NCI-H2107 treated with DMSO at 0.1 percent for 48 hours (cell line): ENCODE data around the gene GFAP.

ENCODE experiments used
- DNase-seq: peaks from one replicate; lab custom pipeline; 2025; ENCODE audit not compliant: unreplicated experiment; lab: John Stamatoyannopoulos, UW

GFAP gene

DNA sequence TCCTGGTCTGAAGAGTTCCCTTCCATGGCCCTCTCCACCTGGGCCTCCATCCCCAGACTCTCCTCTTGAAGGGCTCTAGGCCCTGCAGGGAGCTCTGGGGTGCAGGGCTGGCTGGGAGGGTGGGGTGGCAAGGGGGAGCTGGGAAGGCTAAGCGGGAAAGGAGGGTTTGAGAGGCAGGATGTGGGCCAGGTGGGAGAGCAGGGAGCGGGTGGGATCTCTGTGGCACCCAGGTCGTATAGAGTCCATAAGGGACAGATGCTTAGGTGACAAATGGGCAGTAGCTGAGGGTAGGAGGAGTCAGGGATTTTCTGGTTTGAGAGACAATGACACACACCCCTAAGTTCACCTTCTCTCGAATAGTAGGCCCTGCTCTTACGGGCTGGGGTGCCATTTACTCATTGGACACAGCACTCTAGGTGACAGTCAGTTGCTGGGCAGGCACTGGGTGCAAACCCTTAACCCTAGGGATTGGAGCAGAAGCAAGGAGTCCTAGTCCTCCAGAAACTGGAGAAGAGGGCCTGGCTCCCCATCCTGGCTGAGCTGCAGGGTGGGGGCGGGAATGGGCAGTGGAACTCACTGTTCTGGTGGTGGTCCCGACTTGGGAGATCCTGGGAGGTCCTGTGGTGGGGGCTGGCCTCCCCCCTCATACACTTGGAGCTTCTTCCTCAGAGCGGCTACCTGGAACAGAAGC, 16.9 kb upstream of the GFAP start:
- DNase-seq: no peak

DNA sequence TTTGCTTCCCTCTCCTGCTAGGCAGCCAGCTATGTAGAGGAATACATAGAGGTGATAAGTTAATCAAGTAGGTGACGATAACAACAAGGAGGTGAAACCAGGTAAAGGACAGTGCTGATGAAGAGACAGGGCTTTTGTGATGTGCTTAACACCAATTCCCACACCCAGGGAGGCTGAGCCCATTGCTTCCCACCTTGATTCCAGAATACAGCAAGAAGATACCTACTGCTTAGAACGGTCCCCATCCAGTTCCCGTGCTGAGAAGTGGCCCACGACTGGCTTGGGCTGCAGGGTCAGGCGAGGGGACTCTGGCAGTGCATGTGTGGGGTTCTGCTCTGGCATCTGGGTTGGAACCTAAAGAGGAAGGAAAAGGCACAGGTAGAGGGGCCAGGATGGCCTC, 16.1 kb upstream of the GFAP start:
- no peak for DNase-seq

DNA sequence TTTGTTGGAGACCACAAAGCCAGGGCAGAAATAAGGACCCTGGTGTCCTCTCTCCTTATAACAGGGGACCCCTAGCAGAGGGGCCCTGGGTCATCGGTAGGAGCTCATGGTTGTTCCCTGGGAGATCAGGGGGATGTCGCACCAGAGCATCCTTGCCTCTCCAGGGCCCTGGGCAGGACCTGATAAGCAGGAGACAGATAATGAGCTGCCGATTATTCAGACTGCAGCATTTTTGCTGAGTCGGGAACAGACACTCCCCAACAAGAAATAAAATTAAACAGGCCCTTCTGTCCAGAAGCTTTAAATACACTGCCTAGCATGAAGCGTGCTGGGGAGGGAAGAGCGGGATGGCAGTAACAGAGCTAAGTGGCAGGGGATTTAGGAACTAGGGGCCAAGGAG, 15.4 kb upstream of the GFAP start:
- DNase-seq: no peak

DNA sequence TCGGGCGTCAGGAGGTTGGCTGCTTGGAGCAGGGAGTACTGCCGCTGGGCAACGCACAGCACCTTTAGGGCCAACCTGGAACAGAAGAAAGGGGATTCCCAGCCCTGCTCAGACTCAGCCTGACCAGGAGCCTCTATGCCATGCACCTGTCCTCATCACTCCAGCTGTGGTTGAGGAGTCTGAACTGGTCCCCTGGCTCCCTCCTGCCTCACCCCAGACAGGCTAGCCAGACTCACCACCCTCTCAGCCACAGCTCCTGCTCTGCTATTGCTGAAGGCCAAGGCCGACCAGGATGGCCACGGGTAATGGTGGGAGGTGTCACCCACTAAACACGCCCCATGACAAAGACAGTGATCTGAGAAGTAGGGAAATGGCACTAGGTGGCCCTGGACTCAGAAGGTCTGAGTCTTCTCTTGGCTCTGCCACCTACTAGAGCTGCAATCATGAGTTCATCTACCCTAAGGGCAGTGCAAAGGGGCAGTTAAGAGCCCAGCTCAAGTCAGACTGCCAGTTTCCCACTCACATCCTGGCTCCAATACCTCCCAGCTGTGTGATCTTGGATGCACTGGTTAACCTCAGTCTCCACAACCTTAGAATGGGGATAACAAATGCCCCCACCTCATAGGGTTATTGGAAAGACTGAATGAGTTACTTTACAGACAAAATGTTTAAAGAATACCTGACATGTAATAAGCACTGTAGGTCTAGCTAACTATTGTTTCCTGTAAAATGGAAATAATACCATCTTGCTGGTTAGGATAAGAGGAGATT, 13.8 kb upstream of the GFAP start:
- DNase-seq: no peak

DNA sequence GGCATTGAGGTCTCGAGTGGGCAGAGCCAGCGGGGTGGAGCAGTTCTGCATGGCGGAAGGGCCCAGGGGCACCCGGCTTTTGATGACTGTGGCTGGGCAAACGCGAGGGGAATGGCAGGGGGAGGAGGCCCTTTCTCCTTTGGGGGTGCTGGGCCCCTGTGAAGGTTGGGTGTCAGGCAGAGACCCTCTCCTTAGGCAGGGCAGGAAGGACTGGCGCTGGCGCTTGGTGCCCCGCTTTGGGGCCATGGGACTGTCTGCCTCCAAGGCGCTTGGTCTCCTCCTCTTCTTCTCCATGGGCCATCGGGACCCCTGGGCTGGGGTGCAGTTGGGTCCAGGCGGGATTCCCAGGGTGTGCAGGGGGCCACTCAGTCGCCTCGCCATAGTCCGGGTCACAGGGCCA, 12.8 kb upstream of the GFAP start:
- DNase-seq: no peak

DNA sequence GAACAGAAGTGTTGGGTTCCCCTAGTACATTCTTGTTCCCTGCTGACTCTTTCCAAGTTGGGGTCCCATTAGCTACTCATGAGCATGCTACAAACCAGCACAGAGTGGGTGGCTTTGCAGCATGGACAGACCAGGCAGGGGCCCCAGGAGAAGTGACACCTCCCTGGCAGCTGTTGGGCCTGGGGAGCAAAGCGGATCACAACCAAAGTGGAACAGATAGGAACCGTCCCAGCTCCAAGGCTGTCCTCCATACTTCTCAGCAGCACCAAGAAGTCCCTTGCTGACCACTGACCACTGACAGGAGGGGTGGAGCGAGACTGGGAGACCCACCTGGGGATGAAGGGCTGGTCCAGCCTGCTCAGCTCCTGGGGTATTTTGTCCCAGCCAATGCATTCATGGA, 12.4 kb upstream of the GFAP start:
- no peak for DNase-seq

DNA sequence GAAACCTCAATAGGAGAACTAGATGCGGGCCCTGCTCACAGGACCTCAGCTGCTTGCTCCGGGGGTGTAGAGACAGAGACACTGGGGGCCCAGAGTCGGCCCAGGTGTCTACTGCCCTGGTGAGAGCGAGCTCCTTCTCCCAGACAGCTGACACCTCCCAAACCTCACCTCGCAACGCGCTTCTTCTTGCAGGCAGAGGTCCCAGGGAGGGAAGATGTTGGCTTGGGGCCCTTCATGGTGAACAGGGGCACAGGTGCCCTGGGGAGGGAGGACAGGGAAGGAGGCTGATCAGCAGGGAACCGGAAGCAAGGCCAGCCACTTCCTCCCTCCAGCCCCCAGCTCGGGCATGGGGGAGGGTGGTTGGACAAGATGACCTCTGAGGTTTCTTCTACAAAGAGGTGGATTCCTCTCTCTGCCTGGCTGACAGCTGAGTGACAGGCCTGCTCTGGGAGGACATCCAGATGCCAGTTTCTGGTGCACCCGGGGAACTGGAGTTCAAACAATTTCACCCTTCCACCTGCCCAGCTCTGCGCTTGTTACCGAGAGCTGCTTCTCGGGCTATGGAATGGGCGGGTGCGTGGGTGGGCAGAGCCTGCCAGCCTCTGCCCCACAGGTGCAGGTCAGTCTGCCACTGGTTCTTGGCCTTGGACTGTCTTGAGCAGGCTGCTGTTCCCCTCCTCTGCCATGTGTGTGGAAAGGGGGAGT, 11.7 kb upstream of the GFAP start:
- no peak for DNase-seq

DNA sequence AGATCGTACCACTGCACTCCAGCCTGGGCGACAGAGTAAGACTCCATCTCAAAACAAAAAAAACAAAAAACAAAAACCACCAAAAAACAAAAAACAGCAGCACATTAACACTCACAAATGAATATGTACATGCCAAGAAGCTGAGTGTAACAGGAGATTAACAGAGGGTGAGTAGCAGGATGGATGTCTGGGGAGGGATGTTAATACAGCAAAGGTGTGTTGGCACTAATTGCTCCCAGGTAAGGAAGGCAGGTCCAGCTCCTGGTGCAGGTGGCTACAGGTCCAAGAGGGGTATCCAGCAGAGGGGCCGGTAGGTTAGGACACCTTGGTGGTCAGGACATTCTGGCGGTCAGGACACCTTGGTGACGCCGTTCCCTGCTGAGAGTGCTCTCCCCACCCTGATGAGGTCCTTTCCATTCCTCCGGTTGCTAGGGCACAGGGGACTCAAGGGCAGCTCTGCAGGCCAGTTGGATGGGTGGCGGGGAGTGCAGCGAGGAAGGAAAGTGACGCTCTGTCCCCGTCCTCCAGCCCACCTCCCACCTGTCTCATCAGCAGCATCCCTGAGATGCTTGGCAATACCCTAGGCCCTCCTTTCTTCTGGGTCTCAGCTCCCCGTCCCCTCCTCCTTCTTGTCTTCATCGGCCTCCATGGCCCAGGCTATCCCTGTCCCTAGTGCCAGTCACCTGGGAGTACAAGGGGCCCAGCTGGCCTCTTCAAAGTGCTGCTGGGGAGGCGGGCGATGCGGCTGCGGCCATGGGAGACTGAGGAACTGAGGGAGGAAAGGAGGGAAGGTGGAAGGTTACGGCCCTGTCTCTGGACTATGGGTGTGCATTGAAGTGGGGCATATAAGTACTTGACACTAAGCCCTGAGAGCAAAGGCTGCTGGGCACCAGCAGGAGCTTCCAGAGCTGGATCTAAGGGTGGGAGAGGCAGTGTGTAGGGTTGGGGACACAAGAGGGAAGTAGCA, 10.7 kb upstream of the GFAP start:
- DNase-seq: no peak

DNA sequence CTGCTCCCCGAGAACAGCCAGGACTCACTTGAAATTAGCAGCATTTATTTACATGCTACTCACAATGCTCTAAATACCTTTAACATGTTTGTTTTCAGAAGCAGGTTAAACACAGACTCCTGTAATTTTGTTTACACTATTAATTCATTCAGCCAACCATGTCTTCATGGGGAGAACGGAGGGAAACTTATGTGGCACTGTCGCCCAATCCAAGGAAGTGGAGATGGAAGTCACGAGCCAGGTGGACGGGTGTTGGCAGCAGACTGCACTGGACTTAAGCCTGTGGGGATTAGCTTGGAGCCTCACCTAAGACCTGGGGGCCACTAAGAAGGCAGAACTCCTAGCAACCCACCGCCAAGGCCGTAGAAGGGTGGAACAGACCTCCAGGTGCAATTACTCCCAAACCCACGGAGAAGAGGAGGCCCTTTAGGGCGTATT, 8.8 kb upstream of the GFAP start:
- peak; percentile 47 for DNase-seq

DNA sequence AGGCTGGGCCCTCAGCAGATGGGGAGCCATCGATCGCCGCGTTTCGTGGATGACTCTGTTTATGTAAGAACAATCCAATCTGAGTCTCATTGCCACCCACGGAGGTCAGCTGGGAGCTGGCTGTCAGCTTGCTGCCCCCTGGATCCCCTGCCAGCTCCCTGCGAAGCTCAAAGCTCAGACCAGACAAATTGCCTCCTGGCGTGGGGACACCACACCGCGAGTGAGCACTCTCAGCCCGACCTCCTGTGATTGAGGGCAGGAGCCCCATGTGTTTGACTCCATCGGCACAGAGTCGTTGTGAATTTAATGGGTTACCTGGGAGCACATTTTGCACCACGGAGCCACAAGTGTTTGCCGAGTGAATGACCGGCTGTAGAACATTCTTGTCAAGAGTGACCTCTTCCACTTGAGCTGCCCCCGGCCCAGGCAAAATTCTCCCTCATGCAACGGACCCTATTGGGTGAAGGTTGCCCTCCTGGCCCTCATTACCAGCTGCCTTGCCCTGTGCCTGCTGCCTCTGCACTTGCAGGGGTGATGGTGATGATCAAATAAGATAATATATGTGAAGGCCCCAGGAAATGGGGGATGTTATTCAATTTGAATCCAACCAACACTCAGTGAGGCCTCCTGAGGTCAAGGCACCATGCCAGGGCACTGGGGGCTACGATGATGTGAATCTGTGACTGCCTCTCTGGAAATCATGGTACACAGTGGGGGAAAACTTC, 7.6 kb upstream of the GFAP start:
- DNase-seq: no peak

DNA sequence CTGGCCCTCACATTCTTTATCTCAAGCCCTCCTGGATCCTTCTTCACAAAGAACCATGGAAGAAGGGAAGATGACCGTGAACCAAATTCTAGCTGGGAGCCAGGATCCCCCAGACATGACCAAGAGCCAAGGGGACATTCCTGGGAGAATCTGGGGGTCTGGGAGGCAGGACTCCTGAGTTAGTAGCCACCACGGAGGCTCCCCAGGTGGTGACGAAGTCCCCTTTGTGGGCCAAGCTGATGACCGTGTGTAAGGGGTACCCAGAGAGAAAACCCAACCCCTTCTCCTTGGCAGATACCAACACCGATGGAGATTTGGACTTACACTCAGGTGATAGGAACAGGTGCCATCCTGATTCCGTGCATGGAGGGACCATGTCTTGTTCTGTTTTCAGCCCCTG, 6.8 kb upstream of the GFAP start:
- no peak for DNase-seq

DNA sequence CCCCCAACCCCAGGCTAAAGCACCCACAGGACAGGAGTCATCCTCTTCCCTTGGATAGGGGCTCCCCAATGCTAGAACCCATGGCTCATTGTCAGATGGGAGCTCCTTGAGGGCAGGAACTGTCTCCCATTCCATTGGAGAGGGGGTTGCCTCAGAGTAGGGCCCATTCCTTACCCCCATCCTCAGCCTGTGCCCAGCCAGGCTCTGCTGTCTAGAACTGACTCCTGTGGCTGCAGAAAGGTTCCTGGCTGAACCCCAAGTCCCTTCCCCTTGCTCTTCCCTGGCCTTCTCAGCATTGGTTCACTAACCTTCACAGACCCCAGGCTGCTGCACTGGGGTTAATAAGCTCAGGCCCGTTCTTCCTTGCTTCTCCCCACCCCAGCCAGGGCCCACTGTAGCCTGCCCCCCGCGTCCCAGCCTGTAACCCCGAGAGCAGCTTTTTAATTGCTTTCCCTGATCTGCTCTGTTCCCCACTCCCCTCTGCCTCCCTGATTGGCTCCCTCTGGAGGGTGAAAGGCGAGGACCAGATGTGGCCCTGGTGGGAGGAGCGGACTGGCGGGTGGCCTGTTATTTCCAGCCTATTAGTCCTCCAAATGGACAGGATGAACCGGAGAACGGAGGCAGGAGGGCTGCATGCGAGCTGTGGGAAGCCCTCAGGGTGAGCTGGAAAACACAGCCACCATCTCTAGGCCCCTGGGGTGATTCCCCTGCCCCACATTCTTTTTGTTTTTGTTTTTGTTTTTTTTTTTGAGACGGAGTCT, 6.0 kb upstream of the GFAP start:
- DNase-seq: no peak

DNA sequence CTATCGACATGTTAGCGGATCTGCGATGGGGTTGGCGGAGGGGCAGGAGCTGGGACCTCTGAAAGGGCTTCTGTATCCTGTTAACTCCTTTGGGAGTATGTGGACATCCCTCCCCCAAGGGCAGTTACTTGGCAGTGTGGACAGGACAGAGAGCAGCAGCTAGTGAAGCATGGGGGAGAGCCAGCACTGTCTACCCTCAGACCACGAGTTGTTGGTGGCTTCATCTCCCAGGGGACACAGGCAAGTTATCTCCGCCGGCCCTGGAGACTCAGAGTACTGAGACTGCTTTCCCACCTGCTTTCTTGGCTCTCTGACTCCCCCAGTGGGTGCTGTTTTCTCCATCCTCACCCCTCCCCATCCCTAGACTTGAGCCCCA, 5.3 kb upstream of the GFAP start:
- no peak for DNase-seq

DNA sequence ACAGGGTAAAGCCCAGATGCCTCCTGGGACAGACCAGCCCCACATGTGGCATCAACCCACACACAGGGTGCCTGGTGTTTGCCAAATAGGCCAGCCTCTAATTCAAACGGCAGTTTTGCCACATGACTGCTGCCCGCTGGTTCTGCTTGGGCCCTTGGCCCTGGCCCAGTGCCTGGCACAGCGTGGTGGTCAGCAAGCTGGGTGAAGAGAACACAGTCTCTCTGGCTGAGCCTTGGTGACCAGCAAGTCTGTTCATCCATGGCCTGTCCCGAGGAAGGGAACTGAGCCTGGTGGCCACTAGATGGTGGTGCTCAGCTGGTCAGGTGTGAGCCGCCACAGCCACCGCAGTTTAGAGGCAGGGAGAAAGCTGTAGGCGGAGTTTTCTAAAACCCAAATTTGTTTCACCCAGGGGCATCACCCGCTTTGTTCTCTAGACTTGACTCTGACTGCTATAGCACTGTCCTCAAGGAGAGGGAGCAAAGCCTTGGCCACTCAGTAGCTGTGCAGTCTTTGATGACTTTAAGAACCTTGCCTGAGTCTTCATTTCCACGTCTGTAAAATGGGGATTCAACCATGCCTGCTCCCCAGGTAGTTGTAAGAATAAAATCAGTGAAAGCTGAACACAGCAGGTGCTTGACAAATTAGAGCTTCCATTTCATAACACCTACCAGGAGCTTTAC, 4.7 kb upstream of the GFAP start:
- peak; percentile 7 for DNase-seq

DNA sequence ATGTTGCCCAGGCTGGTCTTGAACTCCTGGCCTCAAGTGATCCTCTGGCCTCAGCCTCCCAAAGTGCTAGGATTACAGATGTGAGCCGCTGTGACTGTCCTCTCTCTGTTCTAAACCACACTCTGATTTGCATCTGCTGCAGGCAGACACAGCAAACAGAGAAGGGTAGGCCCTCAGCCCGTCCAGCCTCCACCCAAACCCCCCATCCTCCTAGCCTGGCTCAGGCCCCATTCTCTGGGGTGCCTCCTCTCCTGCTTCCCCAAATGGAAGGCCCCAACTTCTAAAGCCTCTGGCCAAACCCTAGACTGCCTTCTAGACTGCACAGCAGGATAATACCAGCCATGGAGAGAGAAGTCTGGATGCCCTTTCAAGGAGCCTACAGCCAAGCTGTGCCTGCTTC, 4.1 kb upstream of the GFAP start:
- no peak for DNase-seq

DNA sequence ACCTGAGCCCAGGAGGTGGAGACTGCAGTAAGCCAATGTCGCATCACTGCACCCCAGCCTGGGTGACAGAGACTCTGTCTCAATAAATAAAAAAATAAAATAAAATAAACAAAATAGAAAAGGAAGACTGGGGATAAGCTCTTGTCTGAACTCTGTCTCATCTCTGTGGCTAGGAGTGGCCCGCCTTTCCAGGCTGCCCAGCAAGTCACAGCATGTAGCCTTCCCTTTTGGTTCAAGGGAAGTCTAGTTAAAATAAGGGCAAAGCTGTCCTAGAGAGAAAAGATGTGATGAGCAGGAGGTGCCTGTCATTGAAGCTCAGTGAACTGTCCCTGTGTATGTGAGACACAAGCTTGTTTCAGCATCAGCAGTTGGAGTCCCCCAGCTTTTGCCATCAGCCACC, 2.7 kb upstream of the GFAP start:
- no peak for DNase-seq

DNA sequence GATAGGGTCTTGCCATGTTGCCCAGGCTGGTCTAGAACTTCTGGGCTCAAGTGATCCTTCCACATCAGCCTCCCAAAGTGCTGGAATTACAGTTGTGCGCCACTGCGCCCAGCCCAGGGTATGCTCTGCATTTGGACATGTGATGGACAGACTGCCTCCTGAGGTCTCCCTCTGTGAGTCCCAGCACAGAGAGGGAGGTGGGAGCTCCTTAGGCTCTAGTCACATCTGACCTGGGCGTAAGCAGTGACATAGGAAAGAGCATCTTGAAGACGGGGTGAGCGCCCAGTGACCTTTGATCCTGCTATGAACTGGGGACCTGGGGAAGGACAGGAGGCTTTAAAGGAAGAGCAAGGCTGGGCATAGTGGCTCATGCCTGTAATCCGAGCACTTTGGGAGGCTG, 2.2 kb upstream of the GFAP start:
- DNase-seq: no peak

DNA sequence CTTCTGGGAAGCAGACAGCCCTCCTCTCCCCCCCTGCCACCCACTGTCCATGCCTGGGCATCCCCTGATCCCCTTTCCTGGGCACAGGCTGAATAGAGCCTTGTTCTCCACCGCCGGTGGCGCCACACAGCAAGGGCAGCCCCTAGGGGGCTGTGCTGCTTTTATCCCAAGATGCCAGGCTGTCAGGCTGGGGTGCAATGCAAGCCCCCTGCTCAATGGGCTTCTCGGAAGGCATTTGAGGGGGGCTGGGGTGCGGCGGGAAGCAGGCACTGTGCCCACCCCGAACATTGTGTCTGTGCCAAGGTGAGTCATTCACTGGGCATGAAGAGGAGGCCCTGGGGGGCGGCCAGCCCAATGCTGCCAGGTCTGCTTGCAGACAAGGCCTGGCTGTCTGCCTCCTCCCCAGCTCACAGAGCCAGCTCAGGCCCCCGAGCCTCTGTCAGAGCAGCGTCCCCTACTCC, 1.5 kb upstream of the GFAP start:
- DNase-seq: no peak
